Stimulated activated CD8-positive, alpha-beta memory T cell treated with anti-CD3 and anti-CD28 coated beads, Interleukin-7, amount 100 ng/mL, for 24 hours (primary cell): ENCODE measurements around the gene GPD2.
A peak's percentile ranks its signal among the peaks of the same experiment; 100 is the strongest.

Source experiments
- DNase-seq: peaks from one replicate; pipeline ENCODE4 v3.0.0-alpha.2; 2020; ENCODE audit warnings: low read depth

Gene GPD2

DNA sequence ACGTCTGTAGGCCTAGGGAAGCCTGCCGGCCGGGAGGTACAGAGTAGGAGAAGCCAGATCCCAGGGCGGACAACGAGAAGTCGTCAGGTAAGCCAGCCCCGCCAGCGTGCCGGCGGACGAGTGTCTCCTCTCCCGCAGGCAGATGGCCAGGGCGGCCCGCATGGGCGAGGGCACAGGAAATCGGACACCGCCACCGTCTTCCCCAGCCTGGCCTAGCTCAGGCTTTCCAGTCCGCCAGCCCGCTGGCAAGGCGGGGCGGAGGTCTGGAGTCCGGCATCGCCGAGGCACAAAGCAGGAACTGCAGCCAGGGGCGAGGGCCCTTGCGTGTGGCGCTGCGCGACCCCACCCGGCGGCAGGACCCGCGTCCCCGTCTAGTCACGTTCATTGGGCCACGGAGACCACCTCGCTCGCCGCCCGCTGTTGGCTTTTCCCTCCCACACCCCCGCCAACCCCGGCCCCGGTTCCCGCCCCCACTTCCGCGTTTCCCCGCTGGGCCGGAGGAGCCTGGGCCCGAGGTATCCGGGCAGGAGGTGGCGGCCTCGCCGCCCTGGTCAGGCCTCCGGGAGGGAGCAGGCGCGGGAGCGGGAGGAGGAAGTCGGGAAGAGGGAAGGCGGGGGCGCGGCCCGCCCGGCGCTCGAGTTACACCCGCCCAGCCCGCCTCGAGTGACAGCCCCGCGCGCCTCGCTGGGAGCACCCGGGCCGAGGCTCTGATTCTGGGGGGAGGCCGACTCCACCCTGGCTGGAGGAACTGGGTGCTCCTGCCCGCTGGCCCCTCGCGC, at the start of gene GPD2:
GPD2 (plus strand) TSS at position 662 of the 779 bp plus-strand sequence. CDS start 39,727 bp downstream, outside the sequence.
- peak; percentile 27 for DNase-seq

- no peak for DNase-seq
Measured at GRCh38 chr2:156394033-156394741, 42.0 kb upstream of the GPD2 start.

GRCh38 chr2:156396126-156396525, 40.1 kb upstream of the GPD2 start:
- no peak for DNase-seq

GRCh38 chr2:156397229-156397628, 39.0 kb upstream of the GPD2 start:
- DNase-seq = no peak

GRCh38 chr2:156398176-156398575, 38.0 kb upstream of the GPD2 start:
- DNase-seq = no peak

GRCh38 chr2:156399224-156399949, 36.8 kb upstream of the GPD2 start:
- no peak for DNase-seq

GRCh38 chr2:156399950-156400705, 36.1 kb upstream of the GPD2 start:
- no peak for DNase-seq

DNA sequence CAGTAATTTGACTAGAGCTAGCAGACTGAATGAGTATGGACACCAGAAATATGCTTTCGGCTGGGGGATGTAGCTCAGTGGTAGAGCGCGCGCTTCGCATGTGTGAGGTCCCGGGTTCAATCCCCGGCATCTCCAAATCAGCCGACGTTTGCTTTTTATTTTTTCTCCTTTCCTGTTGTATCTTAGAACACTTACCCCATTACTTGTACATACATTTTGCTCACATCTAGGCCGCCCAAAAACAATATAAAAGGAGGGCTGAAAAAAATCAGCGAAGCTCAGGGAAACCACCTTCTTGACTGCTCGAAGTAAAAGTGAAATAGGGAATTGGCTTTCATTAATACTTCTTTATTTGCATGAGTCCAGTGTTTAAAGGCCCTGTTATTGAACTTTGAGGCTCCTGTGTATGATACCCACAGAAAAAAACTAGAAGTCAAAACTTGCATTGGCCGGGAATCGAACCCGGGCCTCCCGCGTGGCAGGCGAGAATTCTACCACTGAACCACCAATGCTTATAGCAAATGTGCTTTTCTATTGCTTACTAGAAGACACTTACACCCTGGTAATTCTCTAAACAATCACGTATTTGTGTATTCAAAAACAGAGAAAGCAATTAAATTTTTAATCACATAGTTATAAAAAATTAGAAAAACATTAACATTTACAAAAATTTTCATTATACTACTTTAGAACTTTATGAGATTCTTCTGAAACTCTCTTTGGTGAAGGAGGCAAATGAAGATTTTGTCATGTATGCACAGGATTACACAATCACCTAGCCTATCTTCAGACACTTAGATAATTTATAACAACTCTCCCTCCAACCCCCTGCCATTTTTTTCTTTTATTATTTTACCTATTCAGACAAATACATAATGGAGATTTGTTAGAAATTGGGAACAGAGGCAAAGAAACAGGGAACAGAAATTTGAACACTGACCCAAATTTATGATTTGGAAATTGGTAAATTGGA, 35.2 kb upstream of the GPD2 start:
- peak; percentile 61 for DNase-seq

DNA sequence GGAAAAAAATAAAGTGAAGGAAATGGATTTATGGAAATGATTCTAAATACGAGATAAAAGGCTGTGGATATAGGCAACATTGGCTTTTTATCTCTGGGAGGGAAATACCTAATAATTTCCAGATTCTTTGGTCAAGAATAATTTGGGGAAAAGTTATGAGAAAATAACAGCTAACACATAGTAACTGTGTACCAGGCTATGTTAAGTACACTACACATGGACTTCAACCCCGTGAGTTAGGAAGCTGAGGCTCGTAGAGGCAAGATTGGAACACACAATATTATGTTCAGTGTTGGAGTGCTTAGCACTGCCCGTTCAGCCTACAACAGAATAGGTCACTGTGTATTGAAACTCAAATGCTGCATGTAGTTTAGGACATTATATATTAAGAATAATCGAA, 34.3 kb upstream of the GPD2 start:
- no peak for DNase-seq

DNA sequence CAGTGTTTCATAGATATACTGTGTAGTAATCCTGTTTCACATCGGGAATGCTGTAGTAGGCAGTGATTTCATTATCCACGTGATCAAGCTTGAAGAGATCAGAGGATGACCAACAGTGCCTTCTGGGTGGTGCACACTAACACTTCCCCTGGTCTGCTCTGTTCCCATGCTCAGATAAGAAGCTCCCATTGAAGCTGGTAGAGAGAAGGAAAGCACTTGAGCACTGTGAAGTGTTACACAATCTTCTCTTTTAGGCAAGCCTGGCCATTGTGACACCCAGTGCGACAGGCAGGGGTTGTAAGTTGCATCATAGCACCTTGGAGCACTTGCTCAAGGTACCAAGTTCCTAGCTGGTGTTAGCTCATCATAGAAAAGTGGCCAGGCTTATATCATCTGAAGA, 30.6 kb upstream of the GPD2 start:
- DNase-seq = no peak

- no peak for DNase-seq
Measured at GRCh38 chr2:156411835-156412234, 24.3 kb upstream of the GPD2 start.

DNA sequence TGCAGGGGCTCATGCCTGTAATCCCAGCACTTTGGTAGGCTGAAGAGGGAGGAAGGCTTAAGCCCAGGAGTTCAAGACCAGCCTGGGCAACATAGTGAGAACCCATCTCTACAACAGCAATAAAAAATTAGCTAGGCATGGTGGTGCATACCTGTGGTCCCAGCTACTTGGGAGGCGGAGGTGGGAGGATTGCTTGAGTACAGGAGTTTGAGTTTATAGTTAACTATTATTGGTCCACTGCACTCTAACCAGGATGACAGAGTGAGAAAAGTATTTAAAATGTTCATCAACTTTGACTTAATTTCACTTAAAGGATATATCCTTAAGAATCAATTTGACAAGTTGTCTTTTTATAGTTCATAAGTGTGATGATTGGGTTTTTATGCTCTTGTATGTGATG, 14.3 kb upstream of the GPD2 start:
- DNase-seq = no peak

DNA sequence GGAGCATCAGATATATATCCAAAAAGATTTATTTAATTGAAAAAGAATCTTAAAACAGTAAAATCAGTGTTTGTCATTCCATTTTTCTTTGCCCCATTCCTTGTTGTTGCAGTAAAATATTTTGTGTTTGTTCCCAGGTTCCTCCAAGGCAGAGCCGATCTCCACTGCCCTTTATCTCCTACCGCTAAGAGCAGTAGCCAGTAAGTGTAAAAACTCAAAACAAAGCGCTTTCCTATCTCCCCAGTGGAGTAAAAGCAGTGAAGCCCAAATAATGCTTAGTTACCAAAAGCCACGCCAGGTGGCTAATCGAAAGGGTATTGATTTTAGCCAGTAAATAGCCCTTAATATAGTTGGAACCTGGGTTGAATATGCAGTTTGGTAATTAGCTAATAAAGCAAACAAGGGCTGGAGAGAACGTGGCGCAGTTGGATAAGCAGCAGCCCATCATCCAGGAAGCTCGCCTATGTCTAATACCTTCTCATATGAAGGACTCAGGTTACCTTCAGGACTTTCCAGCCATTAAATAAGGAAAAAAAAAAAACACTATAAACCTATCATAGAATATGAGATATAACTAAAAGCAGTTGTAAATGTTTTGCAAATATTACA, 12.4 kb upstream of the GPD2 start:
- no peak for DNase-seq

- DNase-seq = no peak
Measured at GRCh38 chr2:156427074-156427473, 9.1 kb upstream of the GPD2 start.

GRCh38 chr2:156429211-156429610, 7.0 kb upstream of the GPD2 start:
- no peak for DNase-seq

DNA sequence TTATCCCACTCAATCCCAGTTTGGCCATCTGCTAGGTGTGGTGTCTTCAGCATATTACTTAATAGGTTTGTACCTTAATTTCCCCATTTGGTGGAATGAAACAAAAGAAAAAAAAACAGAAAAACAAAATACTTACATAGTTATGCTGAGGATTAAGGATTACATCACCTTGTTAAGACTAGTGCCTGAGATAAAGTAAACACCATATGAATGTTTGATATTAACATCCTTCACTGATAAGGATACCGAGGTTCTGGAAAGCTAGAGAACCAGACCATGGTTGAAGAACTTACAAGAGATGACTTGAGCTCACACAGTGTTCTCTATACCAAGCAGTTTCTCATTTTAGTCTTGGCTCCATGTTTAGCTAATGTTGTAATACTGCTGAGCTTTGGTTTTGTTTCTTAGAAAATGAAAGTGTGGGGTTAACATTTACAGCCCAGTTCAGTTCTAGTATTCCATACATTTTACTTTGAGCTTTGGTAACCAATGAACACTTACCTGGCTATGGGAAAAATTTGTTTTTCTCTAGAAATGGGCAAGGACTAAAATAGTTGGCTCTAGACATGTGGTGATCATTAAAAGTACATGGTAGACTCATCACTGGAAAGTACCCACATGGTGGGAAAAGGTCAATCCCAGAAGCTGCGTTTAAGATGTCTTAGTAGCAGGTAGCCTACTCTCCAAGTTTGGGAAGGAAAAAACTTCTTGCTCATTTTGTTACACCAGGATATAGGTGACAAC, 5.8 kb upstream of the GPD2 start:
- DNase-seq = no peak

GRCh38 chr2:156430980-156431358, 5.2 kb upstream of the GPD2 start:
- no peak for DNase-seq

- no peak for DNase-seq
Measured at GRCh38 chr2:156434461-156435291, 1.5 kb upstream of the GPD2 start.

- DNase-seq = no peak
Measured at GRCh38 chr2:156435396-156435717, 822 bp upstream of the GPD2 start.
